Measurements from ENCODE around the gene TNFRSF11A.

Gene TNFRSF11A

DNA sequence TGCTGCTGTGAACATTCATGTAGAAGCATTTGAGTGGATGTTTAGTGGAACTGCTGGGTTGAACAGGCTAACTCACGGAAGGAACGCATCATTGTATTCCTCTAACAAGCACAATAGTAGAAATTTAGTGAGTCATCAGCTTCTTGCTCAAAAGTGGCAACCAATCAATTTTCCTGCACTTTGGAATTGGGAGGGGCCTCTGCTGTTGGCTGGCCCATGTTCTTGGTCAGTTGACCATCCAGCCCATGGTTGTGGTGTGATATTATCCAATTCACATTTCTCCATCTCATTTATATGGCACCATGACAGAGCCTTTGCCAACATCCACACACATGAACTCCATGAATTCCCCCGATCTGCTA lies 95.0 kb downstream of the TNFRSF11A start:
- DNase-seq (ENCODE audit: low read depth) = no peak

DNA sequence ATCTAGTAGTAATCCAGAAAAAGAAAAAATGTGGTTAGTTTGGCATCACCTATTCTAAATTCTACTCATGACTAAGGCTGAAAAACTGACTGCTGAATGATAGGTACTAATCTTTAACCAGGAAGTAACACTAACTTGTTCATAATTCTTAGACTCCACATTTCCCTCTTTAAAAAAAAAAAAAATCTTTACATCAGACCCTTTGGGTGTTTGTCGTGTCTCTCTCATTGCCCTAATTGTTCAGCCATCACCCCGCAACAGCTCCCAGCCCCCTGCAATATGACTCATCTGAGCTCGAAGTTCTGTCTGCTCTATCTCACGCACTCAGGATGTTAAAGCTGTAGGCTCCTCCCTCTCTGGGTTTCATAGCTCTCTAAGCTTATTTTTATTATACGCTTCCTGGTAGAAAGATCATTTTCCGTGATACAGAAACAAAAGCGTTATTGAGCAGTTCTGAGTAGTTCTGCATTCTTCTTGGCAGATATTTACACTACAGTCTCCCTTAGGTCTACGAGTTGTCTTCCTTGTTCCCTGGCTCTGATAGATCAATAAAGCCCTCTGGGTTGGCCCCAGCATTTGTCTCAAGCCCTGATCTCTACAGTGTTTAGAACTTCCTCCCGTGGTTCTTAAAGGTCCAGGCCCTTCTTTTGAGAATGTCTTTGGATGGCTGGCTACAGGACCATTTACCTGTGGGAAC lies 95.6 kb downstream of the TNFRSF11A start:
- DNase-seq (ENCODE audit: low read depth) = no peak

DNA sequence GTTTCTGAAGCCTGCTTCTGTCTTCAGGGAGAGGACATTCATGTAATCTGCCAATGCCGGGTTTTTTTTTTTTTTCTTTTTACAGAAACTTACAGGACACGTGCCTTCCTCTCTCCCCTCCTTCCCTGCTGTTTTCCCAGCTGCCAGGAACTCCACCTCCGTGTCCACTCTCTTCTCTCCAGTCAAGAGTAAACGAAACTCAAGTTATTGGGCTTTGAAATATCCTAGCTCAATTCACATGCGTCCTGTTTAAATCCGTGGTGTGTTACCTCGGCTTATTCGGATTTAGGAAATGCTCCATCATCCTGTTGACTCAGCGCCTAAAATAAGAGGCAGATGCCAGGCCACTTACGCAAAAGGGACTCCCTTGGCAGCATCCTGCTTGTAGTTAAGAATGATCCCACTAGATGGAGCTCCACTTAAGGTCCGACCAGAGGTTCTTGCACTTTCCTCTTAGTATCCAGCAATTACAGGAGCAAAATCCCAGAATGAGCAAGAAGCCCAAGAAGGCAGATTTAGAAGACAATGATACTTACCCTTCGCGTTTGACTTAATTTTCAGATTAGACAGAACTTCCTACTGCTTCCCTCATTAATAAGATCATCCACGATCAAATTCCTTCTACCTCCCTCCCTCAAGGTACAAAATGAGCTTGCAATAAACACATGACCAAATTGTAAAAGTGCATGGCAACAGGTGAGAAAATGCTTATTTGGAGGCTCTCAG lies 100.5 kb downstream of the TNFRSF11A start:
- DNase-seq (ENCODE audit: low read depth) = peak; percentile 86

DNA sequence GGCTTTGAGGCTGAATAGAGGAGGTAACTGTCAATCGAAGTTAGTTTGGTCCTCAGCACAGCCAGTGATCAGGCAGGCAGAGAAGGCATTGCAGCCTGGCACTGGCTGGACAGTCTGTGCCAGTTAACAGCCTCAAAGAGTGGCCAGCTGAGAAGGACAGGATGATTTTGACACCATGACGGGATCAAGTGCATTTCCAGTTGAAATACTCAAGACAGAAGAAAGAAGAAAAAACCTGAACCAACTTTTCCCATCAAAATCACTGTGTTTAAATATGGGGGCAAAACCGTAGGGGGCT lies 101.0 kb downstream of the TNFRSF11A start:
- DNase-seq (ENCODE audit: low read depth) = no peak

DNA sequence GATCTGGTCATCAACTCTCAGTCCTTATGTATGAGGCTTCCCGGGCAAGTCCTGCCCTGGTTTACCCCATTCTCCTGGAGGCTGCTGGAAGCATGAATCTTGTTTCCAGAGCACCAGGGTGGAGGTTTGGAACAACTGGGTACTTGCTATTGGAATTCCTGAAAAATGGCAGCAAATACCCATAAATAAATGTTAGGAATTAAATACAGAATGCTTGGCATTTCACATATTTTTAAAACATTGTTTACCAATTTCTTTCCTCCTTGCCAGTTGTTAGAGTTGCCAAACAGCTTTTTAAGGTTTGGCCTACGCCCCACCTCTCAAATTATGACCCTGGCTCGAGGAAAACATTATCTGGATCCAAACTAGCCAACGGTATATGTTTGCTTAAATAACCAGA lies 107.1 kb downstream of the TNFRSF11A start:
- no peak for DNase-seq (ENCODE audit: low read depth)

DNA sequence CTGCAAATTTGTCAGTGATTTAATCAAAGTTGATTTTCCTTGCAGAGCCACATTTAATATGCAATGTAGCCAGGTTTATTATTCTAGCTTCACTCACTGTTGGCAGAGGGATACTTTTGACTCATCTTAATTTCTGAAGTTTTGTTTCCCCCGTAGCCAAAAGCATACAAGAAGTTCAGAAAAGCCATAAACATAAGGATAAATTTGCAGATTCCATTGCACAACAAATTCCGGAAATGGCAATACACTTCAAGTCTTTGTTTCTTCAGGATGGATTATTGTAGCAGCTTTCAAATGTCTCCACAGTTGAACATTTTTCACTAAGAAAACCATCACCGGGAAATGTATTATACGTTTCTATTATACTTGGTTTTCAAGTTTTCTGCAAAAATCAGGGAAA lies 109.7 kb downstream of the TNFRSF11A start:
- DNase-seq (ENCODE audit: low read depth) = no peak

DNA sequence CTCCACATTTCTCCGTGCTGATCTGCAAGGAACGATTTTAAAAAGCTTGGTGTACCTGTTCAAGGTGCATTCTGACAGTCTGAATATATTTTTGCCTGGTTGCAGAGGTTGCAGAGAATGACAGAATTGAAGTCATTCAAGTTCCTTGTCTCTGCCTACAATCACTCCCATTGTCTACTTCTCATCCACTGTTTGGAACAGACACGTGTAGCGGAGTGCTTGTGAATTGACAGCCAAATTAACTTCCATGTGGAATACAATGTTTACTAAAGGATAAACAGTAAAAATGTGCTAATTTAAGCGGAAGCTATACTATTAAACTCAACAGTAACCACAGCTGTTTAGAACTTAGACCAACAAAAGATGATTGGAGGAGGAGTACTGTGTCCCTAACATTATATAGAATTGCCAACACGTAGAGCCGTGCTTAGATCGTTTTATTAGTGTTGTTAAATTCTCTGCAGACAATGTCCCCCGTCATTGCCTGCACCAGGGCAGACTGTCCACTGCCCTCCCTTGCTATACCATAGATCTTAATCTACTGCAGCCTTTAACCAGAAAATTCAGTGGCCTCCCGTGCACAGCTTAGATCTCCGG lies 110.4 kb downstream of the TNFRSF11A start:
- DNase-seq (ENCODE audit: low read depth) = no peak

DNA sequence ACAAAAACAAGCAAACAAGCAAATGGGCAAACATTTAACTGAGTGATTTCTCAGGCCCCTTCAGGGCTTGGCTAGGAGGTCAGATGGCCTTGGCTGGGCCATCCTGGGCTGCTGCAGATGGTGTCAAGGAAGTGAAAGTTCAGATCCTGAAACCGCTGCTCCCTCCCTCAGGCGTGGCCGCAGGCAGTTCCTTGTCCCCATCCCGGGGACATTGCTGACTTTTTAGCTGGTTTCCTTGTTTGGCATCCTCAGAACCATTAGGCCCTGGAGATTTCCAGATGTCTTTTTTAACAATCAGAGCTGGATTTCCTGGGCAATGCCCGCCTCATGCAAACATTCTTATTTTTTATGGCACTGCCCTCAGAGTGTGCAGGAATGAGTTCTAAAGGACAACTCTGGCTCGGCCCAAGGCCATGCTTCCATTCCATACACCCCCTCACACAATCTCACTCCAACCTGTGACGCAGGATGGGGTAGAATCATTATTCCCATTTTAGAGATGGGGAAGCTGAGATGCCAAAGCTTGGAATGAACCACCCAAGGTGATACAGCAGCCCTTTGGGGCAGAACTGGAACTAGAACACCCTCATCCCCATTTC lies 111.6 kb downstream of the TNFRSF11A start:
- DNase-seq (ENCODE audit: low read depth) = no peak

DNA sequence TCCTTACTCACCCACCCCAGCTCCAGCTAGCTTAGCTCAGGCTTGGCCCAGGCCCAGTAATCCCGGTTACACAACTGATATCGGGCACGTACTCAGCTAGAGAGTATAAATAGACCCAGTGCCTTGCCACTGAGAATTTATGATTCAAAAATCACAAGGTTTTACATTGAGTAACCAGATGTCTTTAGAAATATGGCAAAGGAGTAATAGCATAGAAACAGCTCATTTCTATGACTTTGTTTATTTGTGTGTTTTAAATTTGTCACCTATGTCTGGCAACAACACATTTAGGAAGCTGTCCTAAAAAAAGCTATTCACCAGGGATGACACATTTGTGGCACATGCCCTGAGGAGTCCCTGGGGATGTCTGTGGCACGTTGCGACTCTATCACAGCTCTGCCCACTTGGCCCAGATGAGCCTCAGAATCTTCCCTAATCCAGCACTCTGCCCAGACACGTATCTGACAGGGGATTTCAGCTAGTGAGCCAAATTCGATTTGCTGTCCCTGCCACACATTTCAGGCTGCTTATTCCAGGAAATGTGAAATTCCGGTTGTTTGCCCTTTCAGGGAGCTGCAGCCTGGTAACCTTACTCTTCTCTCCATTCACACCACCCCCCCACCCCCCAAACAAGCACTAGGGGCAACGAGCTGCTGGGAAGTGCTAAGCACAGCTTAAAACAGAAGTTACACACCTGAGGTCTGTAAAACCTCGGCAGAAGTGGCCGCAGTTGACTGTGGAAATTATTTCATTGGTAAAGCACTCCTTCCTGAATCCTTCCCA lies 112.3 kb downstream of the TNFRSF11A start:
- DNase-seq (ENCODE audit: low read depth) = peak; percentile 48

DNA sequence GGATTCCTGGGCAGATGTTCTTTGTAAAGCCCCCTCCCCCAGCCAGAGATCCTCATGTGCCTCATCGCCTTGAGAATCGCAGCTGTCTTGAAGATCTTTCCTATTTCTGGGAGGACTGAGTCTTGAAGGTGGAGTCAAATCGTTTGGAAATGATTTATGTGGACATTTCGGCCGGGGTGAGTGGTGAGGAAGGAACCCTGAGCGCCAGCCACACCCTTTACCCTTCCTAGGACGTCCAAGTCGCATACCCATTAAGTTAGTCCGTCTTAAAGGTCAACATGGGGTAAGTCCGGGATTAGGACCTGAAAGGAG lies 112.9 kb downstream of the TNFRSF11A start:
- DNase-seq (ENCODE audit: low read depth) = no peak

DNA sequence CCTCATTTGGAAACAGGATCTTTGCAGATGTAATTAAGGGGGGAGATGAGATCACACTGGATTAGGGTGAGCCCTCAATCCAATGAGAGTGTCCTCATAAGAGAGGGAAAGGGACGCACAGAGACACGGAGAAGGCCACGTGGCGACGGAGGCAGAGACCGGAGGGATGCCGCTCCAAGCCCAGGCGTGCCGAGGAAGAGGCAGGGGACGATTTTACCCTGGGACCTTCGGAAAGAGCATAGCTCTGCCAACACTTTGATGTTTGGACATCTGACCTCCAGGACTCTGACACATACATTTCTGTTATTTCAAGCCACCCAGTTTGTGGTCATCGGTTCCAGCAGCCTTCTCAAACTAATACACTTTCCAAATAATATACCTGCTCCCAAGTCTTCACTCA lies 113.3 kb downstream of the TNFRSF11A start:
- no peak for DNase-seq (ENCODE audit: low read depth)

DNA sequence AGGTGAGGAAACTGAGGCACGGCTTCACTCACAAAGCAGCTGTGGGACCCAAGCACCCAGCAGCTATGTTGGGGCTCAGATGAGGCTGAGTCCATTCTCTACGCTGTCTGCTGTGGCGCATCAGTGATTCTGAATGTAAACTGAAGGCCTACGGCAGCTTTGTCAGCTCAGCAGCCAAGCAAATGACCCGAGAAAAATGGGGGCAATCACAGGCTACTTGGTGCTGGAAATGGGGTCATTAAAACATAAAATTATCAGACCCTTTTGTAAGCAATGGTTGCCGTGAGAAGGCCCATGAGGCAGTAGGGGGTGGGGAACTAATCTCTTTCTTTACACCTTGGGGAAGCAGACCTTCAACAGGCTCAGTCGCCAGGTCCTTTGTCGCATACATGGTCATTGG lies 113.8 kb downstream of the TNFRSF11A start:
- no peak for DNase-seq (ENCODE audit: low read depth)

Data from HS-5 (cell line).